HepG2 (cell line): ENCODE data around the gene HOPX. TPM values are rescaled to one million over a fixed set of nuclear protein-coding genes. Genes with fewer than 3 reads are reported as not detected.

Source experiments
- ATAC-seq: fragments of 200-7000 bp; cut with Tn5 transposase; 3 replicates; pipeline ENCODE4 v1.9.1; 2020; ENCODE audit warnings: mild to moderate bottlenecking, moderate library complexity
- BruUV-seq: library from RNA; stranded (reverse); fragments of 400-500 nt; replicated peaks from 2 replicates; lab custom pipeline; 2021; lab: Mats Ljungman, UMichigan
- CTCF ChIA-PET: fragments of 300-600 bp; formaldehyde crosslinking; extraction: SDS; loops from one replicate; lab custom pipeline; 2021; ENCODE audit warnings: low total read pairs, inconsistent platforms, low intra/inter-chr PET ratio; lab: Yijun Ruan, JAX
- POLR2A ChIA-PET: fragments of 350-600 bp; sonication (Branson Sonifier 250); formaldehyde crosslinking; loops from one replicate; lab custom pipeline; 2020; ENCODE audit warnings: antibody characterized with exemption, inconsistent platforms; lab: Yijun Ruan, JAX
- DNase-seq: peaks from one replicate; pipeline ENCODE4 v3.0.0-alpha.2; 2015; ENCODE audit warnings: low spot score
- FAIRE-seq: peaks from 3 replicates; lab custom pipeline; 2011; peaks lifted over from hg19 to GRCh38; lab: Jason Lieb, UNC
- H2AFZ ChIP-seq: one replicate; pipeline ENCODE4 v1.6.1; 2011; ENCODE audit warnings: low read length, inconsistent platforms
- H3K27ac ChIP-seq: fragments of 300-600 bp; 3 replicates; pipeline ENCODE4 v1.8.0; 2011; ENCODE audit warnings: mixed run types, mild to moderate bottlenecking, mixed read lengths, low read length, inconsistent platforms; ENCODE audit not compliant: insufficient read depth; ENCODE audit errors: extremely low read length
- H3K27me3 ChIP-seq, 2 experiments: fragments of 200-600 bp in 1 of 2; 2 replicates in 1 of 2; 3 replicates in 1 of 2; pipeline versions ENCODE4 v1.6.0 to v1.8.0; 2011; ENCODE audit warnings: low read length in 2 of 2, mild to moderate bottlenecking in 2 of 2, moderate library complexity in 2 of 2, inconsistent platforms in 1 of 2; ENCODE audit not compliant: insufficient read depth in 2 of 2, control insufficient read depth in 1 of 2
- H3K36me3 ChIP-seq, 2 experiments: fragments of 200-600 bp in 1 of 2; replicated peaks in 1 of 2; 2 replicates in 1 of 2; 3 replicates in 1 of 2; pipeline versions ENCODE4 v1.5.1 to v1.8.0; 2011; ENCODE audit warnings: low read length in 2 of 2, inconsistent platforms in 1 of 2; ENCODE audit not compliant: insufficient read depth in 2 of 2, control insufficient read depth in 1 of 2
- H3K4me1 ChIP-seq: 2 replicates; pipeline ENCODE4 v1.5.1; 2012; ENCODE audit warnings: low read length, inconsistent platforms; ENCODE audit not compliant: insufficient read depth
- H3K4me2 ChIP-seq: 2 replicates; pipeline ENCODE4 v1.6.0; 2011; ENCODE audit warnings: low read depth, low read length, inconsistent platforms
- H3K4me3 ChIP-seq, 3 experiments: fragments of 200-600 bp in 1 of 3; sonication (generic), shearing (Covaris generic) in 1 of 3; replicated peaks in 1 of 3; 2 replicates each; pipeline ENCODE4 v1.5.1; 2011 to 2016; ENCODE audit warnings: low read length in 3 of 3, inconsistent platforms in 2 of 3, low read depth in 2 of 3, mild to moderate bottlenecking in 2 of 3, control low read depth in 1 of 3, mixed read lengths in 1 of 3; ENCODE audit not compliant: insufficient read depth in 1 of 3
- H3K79me2 ChIP-seq: one replicate; pipeline ENCODE4 v1.6.1; 2011; ENCODE audit warnings: low read length, inconsistent platforms; ENCODE audit not compliant: insufficient read depth
- H3K9ac ChIP-seq: 2 replicates; pipeline ENCODE4 v1.6.0; 2011; ENCODE audit warnings: mild to moderate bottlenecking, low read depth, low read length, inconsistent platforms; ENCODE audit not compliant: insufficient read depth
- H3K9me3 ChIP-seq: 2 replicates; pipeline ENCODE4 v1.5.1; 2012; ENCODE audit warnings: mild to moderate bottlenecking, low read length
- H4K20me1 ChIP-seq: 2 replicates; pipeline ENCODE4 v1.6.0; 2011; ENCODE audit warnings: inconsistent platforms, mild to moderate bottlenecking, low read length, moderate library complexity; ENCODE audit not compliant: insufficient read depth
- MTF2 ChIP-seq: sonication (generic); formaldehyde crosslinking; IDR thresholded peaks from 2 replicates; pipeline ENCODE4 v1.5.0; 2020; ENCODE audit warnings: missing genetic modification reagents, borderline replicate concordance
- TBX3 ChIP-seq: fragments of 450-650 bp; IDR thresholded peaks from 2 replicates; pipeline ENCODE4 v1.6.1; 2017; ENCODE audit warnings: antibody characterized with exemption, mild to moderate bottlenecking, inconsistent platforms, borderline replicate concordance
- ZMYM2 ChIP-seq: sonication (generic); formaldehyde crosslinking; IDR thresholded peaks from 2 replicates; pipeline ENCODE4 v1.8.0; 2022; ENCODE audit warnings: mild to moderate bottlenecking, missing genetic modification reagents
- ZNF30 ChIP-seq: sonication (generic); formaldehyde crosslinking; IDR thresholded peaks from 2 replicates; pipeline ENCODE4 v1.5.0; 2020; ENCODE audit warnings: mild to moderate bottlenecking, missing genetic modification reagents
- ZNF432 ChIP-seq: sonication (generic); formaldehyde crosslinking; IDR thresholded peaks from 2 replicates; pipeline ENCODE4 v1.5.0; 2020; ENCODE audit warnings: missing genetic modification reagents, mild to moderate bottlenecking, borderline replicate concordance
- ZNF850 ChIP-seq: sonication (generic); formaldehyde crosslinking; conservative IDR thresholded peaks from 2 replicates; pipeline ENCODE4 v1.9.0; 2021; ENCODE audit warnings: mild to moderate bottlenecking, missing genetic modification reagents
- WGBS: methylation state at CpG from one replicate; pipeline ENCODE4 v1.1.6; 2017; ENCODE audit warnings: low lambda C conversion rate; 5-methylcytosine and 5-hydroxymethylcytosine counted together
- in situ Hi-C: cut with HindIII; loops from 2 replicates; pipeline ENCODE4 v1.10.0; 2017; ENCODE audit warnings: low pct_unique_long_range_greater_than_20kb; ENCODE audit not compliant: extremely low pct_ligation_motif_present
- intact Hi-C: fragments of 100-400 bp; cut with micrococcal nuclease; formaldehyde crosslinking; loops from one replicate; pipeline ENCODE4 v1.10.0; 2022; ENCODE audit not compliant: unreplicated experiment
- polyA plus RNA-seq, 8 experiments: library from polyadenylated mRNA; depleted of rRNA in 3 of 8; stranded (reverse) in 7 of 8; unstranded in 1 of 8; fragments of >200 nt; fragmentation: Illumina TruSeq in 4 of 8; extraction: Trizol in 4 of 8; gene quantifications; 2 replicates each; pipeline versions ENCODE4 v1.2.1 to v1.2.3, GENCODE V29; 2011 to 2016; ENCODE audit warnings: low read depth in 4 of 8, missing spikeins in 1 of 8, mixed read lengths in 1 of 8; ENCODE audit not compliant: insufficient read depth in 1 of 8
- total RNA-seq, 5 experiments: library from RNA; depleted of rRNA; stranded (reverse); fragments of >200 nt; fragmentation: Illumina TruSeq; extraction: Trizol; gene quantifications; 2 replicates each; pipeline ENCODE4 v1.2.3, GENCODE V29; 2016; ENCODE audit warnings: low read depth in 1 of 5
- TF ChIP-seq, protein P1 (sequence below): sonication (generic); formaldehyde crosslinking; conservative IDR thresholded peaks from 2 replicates; pipeline ENCODE4 v1.8.0; 2022; ENCODE audit warnings: mild to moderate bottlenecking, moderate library complexity, missing genetic modification reagents
- TF ChIP-seq, protein P2 (sequence below): sonication (generic); formaldehyde crosslinking; IDR thresholded peaks from 2 replicates; pipeline ENCODE4 v1.8.0; 2022; ENCODE audit warnings: missing genetic modification reagents, mild to moderate bottlenecking, inconsistent platforms, borderline replicate concordance
- TF ChIP-seq, protein P3 (sequence below): sonication (generic); formaldehyde crosslinking; conservative IDR thresholded peaks from 2 replicates; pipeline ENCODE4 v1.4.0; 2020; ENCODE audit warnings: mild to moderate bottlenecking, missing genetic modification reagents, moderate library complexity
- TF ChIP-seq, protein P4 (sequence below): sonication (generic); formaldehyde crosslinking; IDR thresholded peaks from 2 replicates; pipeline ENCODE4 v1.4.0; 2020; ENCODE audit warnings: mild to moderate bottlenecking, low read depth, missing genetic modification reagents

Gene HOPX
- total and polyA plus RNA-seq, 2 of the 13 experiments (the other 11 are each of a cell fraction or from before 2014, with no cell fraction given), result not detected

DNA sequence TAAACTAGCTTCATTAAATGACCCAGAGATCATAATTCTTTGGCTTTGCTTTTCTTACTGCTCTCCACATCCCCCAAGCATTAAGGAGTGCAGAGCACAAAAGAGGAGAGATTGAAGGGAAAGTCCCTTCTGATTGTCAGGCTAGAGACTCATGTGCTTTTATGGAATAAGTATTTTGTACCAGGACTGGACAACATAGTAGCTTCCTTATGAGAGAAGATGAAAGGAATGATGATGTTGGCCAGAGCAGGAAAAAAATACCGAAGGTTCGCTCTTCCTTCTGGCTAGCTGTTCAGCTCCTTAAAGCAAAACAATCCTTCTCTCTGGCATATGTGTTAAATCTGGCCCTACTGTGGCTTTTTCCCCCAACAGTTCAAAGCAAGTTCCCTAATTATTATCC lies 53.1 kb downstream of the HOPX start:
- DNase-seq, result no peak
- in situ Hi-C loops, result no loop called here

DNA sequence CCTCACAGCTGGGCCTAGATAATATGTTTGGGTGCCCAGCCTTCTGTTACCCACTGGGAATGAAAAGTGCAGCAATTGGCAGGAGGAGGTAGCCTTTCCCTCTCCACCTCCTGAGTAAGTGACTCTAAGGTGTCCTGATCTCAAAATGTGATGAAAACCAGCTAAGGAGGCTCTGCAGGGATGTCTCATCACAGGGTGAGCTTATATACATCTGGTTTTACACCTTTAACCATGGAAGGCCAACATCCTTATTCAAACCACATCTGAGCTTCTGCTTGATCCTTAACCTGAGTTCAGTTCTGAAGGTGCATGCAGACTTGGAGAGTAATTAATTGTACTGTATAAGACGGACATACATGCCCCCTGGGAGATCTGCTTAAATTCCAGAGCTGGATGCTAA lies 53.7 kb downstream of the HOPX start:
- Histone ChIP-seq H3K27me3 (no peaks in the 10 kb centered on the region), H4K20me1 (no peaks in the 10 kb centered on the region), H3K4me1 (no peaks in the 10 kb centered on the region), H3K36me3 (no peaks in the 10 kb centered on the region), H3K4me3 (no peak overlapping the region), H3K9me3 (peaks cover 16% of the 10 kb centered on the region; the same call in 1 of the 2 replicates), H3K79me2 (no peaks in the 10 kb centered on the region), H3K27ac (no peak overlapping the region), H3K9ac (no peak overlapping the region), H3K4me2 (no peak overlapping the region), H2AFZ (no peak overlapping the region)
- TF ChIP-seq, protein P1, sequence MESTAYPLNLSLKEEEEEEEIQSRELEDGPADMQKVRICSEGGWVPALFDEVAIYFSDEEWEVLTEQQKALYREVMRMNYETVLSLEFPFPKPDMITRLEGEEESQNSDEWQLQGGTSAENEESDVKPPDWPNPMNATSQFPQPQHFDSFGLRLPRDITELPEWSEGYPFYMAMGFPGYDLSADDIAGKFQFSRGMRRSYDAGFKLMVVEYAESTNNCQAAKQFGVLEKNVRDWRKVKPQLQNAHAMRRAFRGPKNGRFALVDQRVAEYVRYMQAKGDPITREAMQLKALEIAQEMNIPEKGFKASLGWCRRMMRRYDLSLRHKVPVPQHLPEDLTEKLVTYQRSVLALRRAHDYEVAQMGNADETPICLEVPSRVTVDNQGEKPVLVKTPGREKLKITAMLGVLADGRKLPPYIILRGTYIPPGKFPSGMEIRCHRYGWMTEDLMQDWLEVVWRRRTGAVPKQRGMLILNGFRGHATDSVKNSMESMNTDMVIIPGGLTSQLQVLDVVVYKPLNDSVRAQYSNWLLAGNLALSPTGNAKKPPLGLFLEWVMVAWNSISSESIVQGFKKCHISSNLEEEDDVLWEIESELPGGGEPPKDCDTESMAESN, result no peak
- TF ChIP-seq ZNF30 (CRISPR knock-in tag), result no peak
- TF ChIP-seq ZMYM2 (CRISPR knock-in tag), result no peak
- TF ChIP-seq MTF2 (CRISPR knock-in tag), result no peak
- no peak for TF ChIP-seq TBX3
- TF ChIP-seq, protein P2, sequence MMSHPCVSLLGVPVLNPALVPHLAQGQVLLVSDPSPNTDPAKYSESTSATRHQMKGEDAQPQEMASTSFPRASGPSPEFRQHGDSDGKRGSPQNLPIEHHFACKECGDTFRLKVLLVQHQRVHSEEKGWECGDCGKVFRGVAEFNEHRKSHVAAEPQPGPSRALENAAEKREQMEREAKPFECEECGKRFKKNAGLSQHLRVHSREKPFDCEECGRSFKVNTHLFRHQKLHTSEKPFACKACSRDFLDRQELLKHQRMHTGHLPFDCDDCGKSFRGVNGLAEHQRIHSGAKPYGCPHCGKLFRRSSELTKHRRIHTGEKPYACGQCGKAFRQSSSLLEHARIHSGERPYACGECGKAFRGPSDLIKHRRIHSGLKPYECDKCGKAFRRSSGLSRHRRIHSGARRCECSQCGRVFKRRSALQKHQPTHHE (CRISPR knock-in tag), result no peak
- TF ChIP-seq ZNF850 (CRISPR knock-in tag), result no peak
- TF ChIP-seq, protein P3, sequence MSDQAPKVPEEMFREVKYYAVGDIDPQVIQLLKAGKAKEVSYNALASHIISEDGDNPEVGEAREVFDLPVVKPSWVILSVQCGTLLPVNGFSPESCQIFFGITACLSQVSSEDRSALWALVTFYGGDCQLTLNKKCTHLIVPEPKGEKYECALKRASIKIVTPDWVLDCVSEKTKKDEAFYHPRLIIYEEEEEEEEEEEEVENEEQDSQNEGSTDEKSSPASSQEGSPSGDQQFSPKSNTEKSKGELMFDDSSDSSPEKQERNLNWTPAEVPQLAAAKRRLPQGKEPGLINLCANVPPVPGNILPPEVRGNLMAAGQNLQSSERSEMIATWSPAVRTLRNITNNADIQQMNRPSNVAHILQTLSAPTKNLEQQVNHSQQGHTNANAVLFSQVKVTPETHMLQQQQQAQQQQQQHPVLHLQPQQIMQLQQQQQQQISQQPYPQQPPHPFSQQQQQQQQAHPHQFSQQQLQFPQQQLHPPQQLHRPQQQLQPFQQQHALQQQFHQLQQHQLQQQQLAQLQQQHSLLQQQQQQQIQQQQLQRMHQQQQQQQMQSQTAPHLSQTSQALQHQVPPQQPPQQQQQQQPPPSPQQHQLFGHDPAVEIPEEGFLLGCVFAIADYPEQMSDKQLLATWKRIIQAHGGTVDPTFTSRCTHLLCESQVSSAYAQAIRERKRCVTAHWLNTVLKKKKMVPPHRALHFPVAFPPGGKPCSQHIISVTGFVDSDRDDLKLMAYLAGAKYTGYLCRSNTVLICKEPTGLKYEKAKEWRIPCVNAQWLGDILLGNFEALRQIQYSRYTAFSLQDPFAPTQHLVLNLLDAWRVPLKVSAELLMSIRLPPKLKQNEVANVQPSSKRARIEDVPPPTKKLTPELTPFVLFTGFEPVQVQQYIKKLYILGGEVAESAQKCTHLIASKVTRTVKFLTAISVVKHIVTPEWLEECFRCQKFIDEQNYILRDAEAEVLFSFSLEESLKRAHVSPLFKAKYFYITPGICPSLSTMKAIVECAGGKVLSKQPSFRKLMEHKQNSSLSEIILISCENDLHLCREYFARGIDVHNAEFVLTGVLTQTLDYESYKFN, result no peak
- no peak for TF ChIP-seq ZNF432
- ChIA-PET CTCF (interaction anchor here (1.3 kb wide), 1 partner anchor 173 kb away, joined by 4 read pairs; no protein-coding TSS in a partner anchor), POLR2A (no interaction called here)
- BruUV-seq, result no TSS peak
- no peak for ATAC-seq
- WGBS, result no CpG with 5 or more reads among the region's 1 CpG
- no peak for DNase-seq
- in situ Hi-C loops, result no loop called here
- intact Hi-C loops, result no loop called here
- FAIRE-seq, result no peak

More for the DNA sequence above, 53.1 kb downstream of the HOPX start:
- Histone ChIP-seq H3K36me3 (no peaks in the 10 kb centered on the region), H3K9me3 (peaks cover 16% of the 10 kb centered on the region; the same call in 1 of the 2 replicates), H3K4me1 (no peaks in the 10 kb centered on the region), H3K4me3 (no peak overlapping the region), H3K27ac (no peak overlapping the region), H3K79me2 (no peaks in the 10 kb centered on the region), H3K9ac (no peak overlapping the region), H3K4me2 (no peak overlapping the region), H2AFZ (no peak overlapping the region), H3K27me3 (no peaks in the 10 kb centered on the region), H4K20me1 (no peaks in the 10 kb centered on the region)
- no peak for ATAC-seq
- WGBS, result 6% methylated on average over 2 of the region's 2 CpGs
- BruUV-seq, result no TSS peak
- TF ChIP-seq, protein P4, sequence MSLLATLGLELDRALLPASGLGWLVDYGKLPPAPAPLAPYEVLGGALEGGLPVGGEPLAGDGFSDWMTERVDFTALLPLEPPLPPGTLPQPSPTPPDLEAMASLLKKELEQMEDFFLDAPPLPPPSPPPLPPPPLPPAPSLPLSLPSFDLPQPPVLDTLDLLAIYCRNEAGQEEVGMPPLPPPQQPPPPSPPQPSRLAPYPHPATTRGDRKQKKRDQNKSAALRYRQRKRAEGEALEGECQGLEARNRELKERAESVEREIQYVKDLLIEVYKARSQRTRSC (CRISPR knock-in tag), result no peak
- no peak for FAIRE-seq
- POLR2A ChIA-PET, result no interaction called here
- CTCF ChIA-PET, result no interaction called here
- intact Hi-C loops, result no loop called here
